Esophagus muscularis mucosa (tissue), 4 donors: ENCODE data around the gene HDHD2.

Experiments used
- EP300 ChIP-seq: sonication (generic); formaldehyde crosslinking; IDR thresholded peaks from one replicate; pipeline ENCODE4 v1.6.1; 2017; ENCODE audit warnings: antibody characterized with exemption
- POLR2A ChIP-seq: fragments of 450-650 bp; IDR thresholded peaks from one replicate; pipeline ENCODE4 v1.6.1; 2017; ENCODE audit warnings: antibody characterized with exemption, moderate library complexity, mild to moderate bottlenecking, low read depth
- POLR2AphosphoS5 ChIP-seq, 2 donors: sonication (generic); formaldehyde crosslinking; IDR thresholded peaks; one replicate each; pipeline ENCODE4 v1.6.1; 2017; ENCODE audit warnings: antibody characterized with exemption in 2 of 2
- TF ChIP-seq, protein P1 (sequence below), 3 experiments: fragments of 200-600 bp in 2 of 3; fragments of 450-650 bp in 1 of 3; sonication (generic) in 2 of 3; IDR thresholded peaks; one replicate each; pipeline ENCODE4 v1.5.1; 2017 to 2019; ENCODE audit warnings: antibody characterized with exemption in 3 of 3, mild to moderate bottlenecking in 2 of 3, moderate library complexity in 1 of 3

DNA sequence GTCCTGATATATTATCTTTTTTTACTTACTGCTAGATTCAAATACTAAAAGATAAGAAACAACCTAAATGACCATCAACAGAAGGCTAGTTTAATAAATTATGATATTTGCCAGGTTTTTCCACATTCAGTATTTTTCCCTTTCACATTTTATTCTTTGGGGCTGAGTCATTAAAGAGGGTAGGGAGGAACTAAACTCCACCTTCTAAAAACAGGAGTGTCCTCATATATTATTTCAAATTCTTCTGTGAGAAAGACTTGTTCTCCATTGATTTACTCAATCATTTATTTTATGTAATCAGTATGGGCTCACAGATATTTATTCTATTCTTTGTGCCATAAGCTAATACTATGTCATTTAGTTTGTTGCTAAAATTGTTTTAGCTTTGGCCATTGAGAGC lies 9.0 kb downstream of the HDHD2 start:
- TF ChIP-seq, protein P1, sequence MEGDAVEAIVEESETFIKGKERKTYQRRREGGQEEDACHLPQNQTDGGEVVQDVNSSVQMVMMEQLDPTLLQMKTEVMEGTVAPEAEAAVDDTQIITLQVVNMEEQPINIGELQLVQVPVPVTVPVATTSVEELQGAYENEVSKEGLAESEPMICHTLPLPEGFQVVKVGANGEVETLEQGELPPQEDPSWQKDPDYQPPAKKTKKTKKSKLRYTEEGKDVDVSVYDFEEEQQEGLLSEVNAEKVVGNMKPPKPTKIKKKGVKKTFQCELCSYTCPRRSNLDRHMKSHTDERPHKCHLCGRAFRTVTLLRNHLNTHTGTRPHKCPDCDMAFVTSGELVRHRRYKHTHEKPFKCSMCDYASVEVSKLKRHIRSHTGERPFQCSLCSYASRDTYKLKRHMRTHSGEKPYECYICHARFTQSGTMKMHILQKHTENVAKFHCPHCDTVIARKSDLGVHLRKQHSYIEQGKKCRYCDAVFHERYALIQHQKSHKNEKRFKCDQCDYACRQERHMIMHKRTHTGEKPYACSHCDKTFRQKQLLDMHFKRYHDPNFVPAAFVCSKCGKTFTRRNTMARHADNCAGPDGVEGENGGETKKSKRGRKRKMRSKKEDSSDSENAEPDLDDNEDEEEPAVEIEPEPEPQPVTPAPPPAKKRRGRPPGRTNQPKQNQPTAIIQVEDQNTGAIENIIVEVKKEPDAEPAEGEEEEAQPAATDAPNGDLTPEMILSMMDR (IDR thresholded peaks at IDR 0.05), result no peak
- TF ChIP-seq POLR2A, result no peak
- TF ChIP-seq POLR2AphosphoS5 (IDR thresholded peaks at IDR 0.05), result no peak
- TF ChIP-seq EP300, result no peak
